ENCODE results near the gene GPHB5. TPM values are rescaled to one million over a fixed set of nuclear protein-coding genes. Genes with fewer than 3 reads are reported as not detected.
"Not testable (repeated sequence)": the region's sequence is repeated elsewhere in the genome, so short reads cannot be mapped to it uniquely, and the experiment has no call there.

Gene GPHB5
- total and polyA plus RNA-seq, 3 donors from 2014 or later = not detected

DNA sequence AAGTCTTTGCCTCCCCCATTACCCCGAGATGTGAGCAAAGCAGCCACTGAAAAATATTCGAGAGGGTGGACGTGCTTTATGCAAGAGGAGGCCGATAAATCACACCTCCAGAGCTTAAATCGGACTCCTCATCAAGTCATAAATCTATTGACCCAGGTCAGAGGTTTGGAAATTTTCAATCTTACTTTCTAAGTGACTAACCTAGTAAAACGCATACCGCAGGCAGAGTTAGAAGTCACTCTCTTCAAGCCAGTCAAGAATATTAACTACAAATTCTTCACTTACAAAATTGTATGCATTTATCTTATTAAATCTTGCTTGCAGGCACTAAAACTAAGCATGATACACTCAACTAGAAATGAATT, 34.9 kb downstream of the GPHB5 start:
- DNase-seq = no peak
- H3K4me3 ChIP-seq = no peak overlapping the region
- H3K9me3 ChIP-seq = no peaks in the 10 kb centered on the region
- TF ChIP-seq CTCF (IDR thresholded peaks at IDR 0.05) = no peak
- TF ChIP-seq POLR2A (IDR thresholded peaks at IDR 0.05) = no peak
- H3K27me3 ChIP-seq = no peaks in the 10 kb centered on the region
- 75 to 78% methylated on average over 7 of the region's 7 CpGs for WGBS, 2 donors
- intact Hi-C loops (cut with DNase I; ENCODE audit: low total_unique reads) = no loop called here
- no peaks in the 10 kb centered on the region for H3K36me3 ChIP-seq (ENCODE audit: low read depth, missing control alignments)
- H3K27ac ChIP-seq = no peak overlapping the region
- H3K4me1 ChIP-seq = no peaks in the 10 kb centered on the region

- Histone ChIP-seq H3K36me3 (ENCODE audit: low read depth, missing control alignments) (no peaks in the 10 kb centered on the region), H3K9me3 (no peaks in the 10 kb centered on the region), H3K4me1 (no peaks in the 10 kb centered on the region), H3K27ac (no peak overlapping the region), H3K27me3 (no peaks in the 10 kb centered on the region), H3K4me3 (no peak overlapping the region)
- TF ChIP-seq CTCF (IDR thresholded peaks at IDR 0.05) = no peak
- TF ChIP-seq POLR2A (IDR thresholded peaks at IDR 0.05) = no peak
- 78 to 81% methylated on average over 8 of the region's 8 CpGs for WGBS, 2 donors
- intact Hi-C loops (cut with DNase I; ENCODE audit: low total_unique reads) = no loop called here
- no peak for DNase-seq
Measured at GRCh38 chr14:63282997-63283883, 35.5 kb downstream of the GPHB5 start.

DNA sequence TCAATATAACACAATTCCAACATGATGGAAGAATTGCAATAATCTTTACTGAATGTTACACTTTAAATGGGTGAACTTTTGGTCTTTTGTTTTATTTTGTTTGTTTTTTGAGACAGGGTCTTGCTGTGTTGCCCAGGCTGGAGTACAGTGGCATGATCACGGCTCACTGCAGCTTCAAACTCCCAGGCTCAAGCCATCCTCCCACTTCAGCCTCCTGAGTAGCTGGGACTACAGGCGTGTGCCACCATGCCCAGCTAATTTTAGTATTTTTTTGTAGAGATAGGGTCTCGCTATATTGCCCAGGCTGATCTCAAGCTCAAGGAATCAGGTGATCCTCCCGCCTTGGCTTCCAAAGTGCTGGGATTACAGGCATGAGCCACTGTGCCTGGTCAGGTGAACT, 38.8 kb downstream of the GPHB5 start:
- not testable (repeated sequence) for H3K27me3 ChIP-seq; H3K27ac ChIP-seq; DNase-seq; H3K36me3 ChIP-seq (ENCODE audit: low read depth, missing control alignments); H3K4me1 ChIP-seq; H3K9me3 ChIP-seq; H3K4me3 ChIP-seq
- intact Hi-C loops (cut with DNase I; ENCODE audit: low total_unique reads) = loop anchor here (10.0 kb wide), 1 partner anchor 1115 kb away; no protein-coding TSS in a partner anchor
- WGBS, 2 donors = 97 to 98% methylated on average over 4 of the region's 4 CpGs

GRCh38 chr14:63277591-63278183, 41.0 kb downstream of the GPHB5 start:
- H3K36me3 ChIP-seq (ENCODE audit: low read depth, missing control alignments) = no peaks in the 10 kb centered on the region
- no peak overlapping the region for H3K27ac ChIP-seq
- no peaks in the 10 kb centered on the region for H3K27me3 ChIP-seq
- no peak for DNase-seq
- WGBS, 2 donors = 71 to 91% methylated on average over 2 of the region's 2 CpGs
- no peak overlapping the region for H3K4me3 ChIP-seq
- no peaks in the 10 kb centered on the region for H3K9me3 ChIP-seq
- H3K4me1 ChIP-seq = no peaks in the 10 kb centered on the region
- TF ChIP-seq CTCF (IDR thresholded peaks at IDR 0.05) (no peak), POLR2A (IDR thresholded peaks at IDR 0.05) (no peak)
- intact Hi-C loops (cut with DNase I; ENCODE audit: low total_unique reads) = loop anchor here (10.0 kb wide), 1 partner anchor 1113 kb away; no protein-coding TSS in a partner anchor

GRCh38 chr14:63276492-63277342, 42.0 kb downstream of the GPHB5 start:
- TF ChIP-seq POLR2A (IDR thresholded peaks at IDR 0.05) = no peak
- peak; percentile 66 to 79 (median 75) for TF ChIP-seq CTCF (IDR thresholded peaks at IDR 0.05)
- 56 to 60% methylated on average over 5 of the region's 5 CpGs for WGBS, 2 donors
- DNase-seq = no peak

More at GRCh38 chr14:63276492-63277342, 42.0 kb downstream of the GPHB5 start:
- intact Hi-C loops (cut with DNase I; ENCODE audit: low total_unique reads) = loop anchor here (10.0 kb wide), 1 partner anchor 1112 kb away; no protein-coding TSS in a partner anchor
- Histone ChIP-seq H3K9me3 (no peaks in the 10 kb centered on the region), H3K27ac (no peak overlapping the region), H3K36me3 (ENCODE audit: low read depth, missing control alignments) (no peaks in the 10 kb centered on the region), H3K27me3 (no peaks in the 10 kb centered on the region), H3K4me3 (no peak overlapping the region), H3K4me1 (no peaks in the 10 kb centered on the region)
